DLD1 (cell line): ENCODE measurements around the gene DUOXA2.
"Not testable (repeated sequence)": the region's sequence is repeated elsewhere in the genome, so short reads cannot be mapped to it uniquely, and the experiment has no call there.

Experiments
- in situ Hi-C: cut with HindIII; loops from 2 replicates; pipeline ENCODE4 v1.10.0; 2017; ENCODE audit warnings: low sequenced_read_pairs

Gene DUOXA2

DNA sequence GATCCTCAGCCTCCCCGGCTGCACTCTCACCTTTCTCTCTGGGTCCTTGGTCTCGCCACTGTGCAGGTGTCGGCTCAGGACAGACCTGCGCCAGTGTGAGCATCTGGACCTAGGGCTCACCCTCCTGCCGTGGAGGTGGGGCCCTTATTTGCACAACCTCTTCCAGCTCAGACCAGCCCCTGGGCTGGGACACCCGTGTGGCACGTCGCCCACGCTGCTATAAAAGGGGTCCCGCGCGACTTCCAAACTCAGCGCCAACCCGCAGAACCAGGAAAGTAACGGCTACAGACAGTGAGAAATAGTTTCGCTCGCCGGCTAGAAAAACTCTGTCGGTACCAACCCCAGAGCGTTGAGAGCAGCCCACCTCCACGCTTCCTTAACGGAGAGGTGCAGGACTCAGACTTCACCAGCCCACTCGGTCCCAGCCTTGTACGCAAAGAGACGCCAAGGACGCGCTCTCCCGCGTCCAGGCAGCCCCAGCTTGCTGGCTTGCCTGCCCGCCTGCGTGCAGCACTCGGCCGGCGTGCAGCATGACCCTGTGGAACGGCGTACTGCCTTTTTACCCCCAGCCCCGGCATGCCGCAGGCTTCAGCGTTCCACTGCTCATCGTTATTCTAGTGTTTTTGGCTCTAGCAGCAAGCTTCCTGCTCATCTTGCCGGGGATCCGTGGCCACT lies at the start of gene DUOXA2, which contains the start of gene DUOX2:
Gene DUOXA2, plus strand, starts transcription at position 251 of the 675 bp plus-strand sequence. Its CDS starts 280 bp downstream, at position 531.
Gene DUOX2, minus strand, starts transcription at position 97 of the 675 bp plus-strand sequence. CDS start 761 bp downstream, outside the sequence.
- in situ Hi-C loops, result no loop called here

GRCh38 chr15:45064386-45064785 lies 49.7 kb upstream of the DUOXA2 start:
- in situ Hi-C loops, result no loop called here

DNA sequence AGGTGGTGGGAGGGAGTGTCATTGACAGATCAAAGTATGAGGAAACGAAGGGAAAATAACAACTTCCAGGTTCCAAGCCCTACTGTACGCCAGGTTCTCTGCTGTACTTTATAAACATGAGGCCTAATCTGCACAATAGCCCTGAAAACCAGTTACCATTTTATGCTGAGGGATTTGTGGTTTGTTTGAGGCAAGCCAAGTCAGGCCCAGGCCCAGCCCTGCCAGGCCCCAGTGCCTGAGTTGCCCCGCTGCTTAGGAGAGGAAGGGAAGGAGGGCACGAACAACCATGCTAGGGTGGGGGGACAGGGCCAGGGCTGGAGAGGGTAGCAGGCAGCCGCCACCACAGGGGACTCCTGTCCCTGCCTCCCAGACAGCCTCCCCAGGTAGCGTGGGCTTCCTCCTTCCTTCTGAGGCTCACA lies 44.2 kb upstream of the DUOXA2 start:
- in situ Hi-C loops, result not testable (repeated sequence)

DNA sequence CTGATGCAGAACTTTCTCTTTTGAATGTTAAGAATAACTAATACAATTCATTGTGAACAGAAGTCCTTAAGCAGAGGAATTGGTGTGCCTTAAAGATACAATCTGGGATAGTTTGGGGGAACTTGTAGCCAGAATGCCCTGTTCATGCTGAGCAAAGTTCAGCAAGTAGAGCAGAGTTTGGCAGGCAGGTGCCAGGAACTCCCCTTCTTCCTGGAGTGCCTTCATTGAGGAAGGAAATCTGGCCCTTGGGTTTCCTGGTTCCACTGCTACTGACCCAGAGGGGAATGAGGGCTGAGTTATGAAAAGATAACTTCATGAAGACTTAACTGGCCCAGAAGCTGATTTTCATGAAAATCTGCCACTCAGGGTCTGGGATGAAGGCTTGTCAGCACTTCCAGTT lies 40.5 kb upstream of the DUOXA2 start:
- in situ Hi-C loops, result not testable (repeated sequence)

DNA sequence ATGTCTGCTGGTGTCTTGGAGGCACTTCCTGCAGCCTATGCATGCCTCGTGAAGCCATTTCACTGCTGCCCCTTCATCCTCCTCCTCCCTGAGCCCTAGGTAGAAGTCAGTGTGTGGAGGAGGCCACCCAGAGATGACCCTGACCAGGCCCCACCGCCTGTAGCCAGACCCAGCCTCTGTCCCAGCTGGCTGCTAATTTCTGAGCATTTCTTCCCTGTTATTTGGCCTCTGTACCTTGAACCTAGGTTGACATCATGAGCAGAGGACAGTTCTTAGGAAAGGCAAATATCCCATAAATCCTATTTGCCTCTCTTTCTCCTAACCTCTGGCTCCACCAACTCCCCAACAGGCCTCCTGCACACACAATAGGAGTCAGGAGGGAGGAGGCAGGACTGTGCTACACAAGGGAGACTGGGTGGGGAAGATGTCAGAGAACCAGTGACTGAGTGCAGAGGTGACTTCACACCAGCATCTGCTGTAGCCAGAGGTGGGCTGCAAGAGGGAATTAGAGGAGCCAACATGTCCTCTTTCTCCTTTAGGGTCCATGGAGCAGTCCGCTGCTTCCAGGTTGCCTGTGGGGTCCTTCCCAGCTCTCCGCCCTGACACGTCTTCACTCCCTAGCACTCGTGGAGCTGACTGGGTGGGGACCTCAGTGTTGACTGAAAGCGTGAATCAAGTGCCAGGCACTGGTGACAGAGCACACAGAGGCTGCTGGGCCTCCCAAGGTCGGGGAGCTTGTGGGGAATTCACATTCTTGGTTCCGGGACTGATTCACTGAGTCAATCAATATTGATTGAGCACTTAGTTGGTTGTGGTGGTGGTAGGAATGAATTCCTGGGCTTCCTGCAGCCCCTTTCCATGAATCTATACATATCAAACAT lies 38.4 kb upstream of the DUOXA2 start:
- in situ Hi-C loops, result not testable (repeated sequence)

DNA sequence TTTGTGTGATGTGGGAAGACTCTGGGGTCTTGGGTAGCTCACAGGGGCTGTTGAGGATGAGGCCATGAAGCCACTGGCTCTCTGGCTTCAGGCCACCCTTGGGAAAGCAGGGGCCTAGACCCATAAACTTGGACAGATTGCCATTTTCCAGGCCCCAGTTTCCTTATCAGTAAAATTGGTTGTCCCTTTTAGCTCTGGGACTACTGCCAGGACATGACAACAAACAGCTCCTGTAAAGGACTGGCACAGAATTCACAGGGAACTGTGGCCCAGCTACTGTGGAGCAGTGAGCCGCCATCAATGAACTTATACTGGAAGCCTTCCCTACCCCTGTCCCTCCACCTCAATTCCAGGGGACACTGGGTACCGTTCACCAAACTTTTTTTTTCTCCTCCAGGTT lies 36.7 kb upstream of the DUOXA2 start:
- in situ Hi-C loops, result not testable (repeated sequence)

DNA sequence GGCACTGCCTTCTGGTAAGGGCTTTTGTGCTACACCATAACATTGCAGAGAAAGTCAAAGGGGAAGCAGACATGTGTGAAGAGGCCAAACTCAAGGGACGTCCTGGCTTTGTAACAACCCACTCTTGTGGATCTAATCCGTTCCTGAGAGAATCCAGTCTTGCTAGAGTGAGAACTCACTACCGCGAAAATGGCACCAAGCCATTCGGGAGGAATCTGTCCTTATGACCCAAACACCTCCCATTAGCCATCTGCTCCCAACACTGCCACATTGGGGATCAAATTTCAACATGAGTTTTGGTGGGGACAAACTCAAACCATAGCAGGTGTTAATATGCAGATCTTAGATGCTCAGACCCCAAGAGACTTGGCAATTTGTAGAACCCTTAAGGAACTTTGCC lies 34.9 kb upstream of the DUOXA2 start:
- in situ Hi-C loops, result not testable (repeated sequence)

DNA sequence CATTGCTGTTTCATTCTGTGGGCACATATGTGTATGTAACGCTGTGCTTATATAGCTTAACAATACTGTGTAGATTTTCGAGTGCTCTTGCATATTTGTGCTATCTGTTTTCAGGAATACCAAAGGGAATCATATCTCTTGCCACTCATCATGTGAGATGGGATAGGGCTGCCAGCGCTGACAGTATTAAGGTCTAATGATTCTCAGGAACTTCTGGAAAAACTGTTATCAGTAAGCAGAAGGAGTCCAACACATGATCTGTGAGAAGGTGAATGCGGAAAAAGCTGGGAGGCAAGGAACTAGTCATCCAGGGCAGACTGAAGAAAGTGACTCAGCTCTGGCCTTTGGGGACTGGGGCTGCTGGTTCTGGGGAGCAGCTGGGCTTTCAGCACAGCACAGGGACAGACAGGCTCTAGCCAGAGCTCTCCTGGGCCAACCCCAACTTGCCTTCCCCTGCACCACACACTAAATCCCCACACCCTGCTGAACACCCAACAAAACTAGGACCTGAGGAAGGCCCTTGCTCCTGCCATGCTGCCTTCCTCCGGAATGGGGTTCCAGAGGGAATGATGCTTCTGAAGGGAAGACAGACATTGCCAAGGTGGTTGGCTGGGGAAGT lies 34.4 kb upstream of the DUOXA2 start:
- in situ Hi-C loops, result not testable (repeated sequence)

DNA sequence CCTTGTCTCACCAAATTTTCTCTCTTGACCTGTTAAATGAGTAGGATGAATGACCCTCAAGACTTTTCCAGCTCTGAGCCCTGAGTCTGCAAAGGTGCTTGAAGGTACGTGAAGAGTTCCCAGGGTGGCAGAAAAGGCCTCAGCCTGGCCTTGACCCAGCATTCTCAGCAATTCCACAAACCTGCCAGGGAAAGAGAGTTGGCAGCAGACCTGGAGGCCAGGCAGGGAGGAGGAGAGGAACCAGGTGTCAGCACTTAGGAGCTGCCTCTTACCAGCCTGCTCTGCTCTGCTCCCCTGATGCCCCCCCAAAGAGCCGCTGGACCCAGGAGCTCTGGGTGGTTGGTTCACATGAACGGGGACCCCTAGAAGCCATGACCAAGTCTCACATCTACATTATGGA lies 33.5 kb upstream of the DUOXA2 start:
- in situ Hi-C loops, result not testable (repeated sequence)

- in situ Hi-C loops, result not testable (repeated sequence)
Observed at GRCh38 chr15:45082412-45082811, 31.7 kb upstream of the DUOXA2 start.

- in situ Hi-C loops, result no loop called here
Observed at GRCh38 chr15:45083223-45083622, 30.9 kb upstream of the DUOXA2 start.

DNA sequence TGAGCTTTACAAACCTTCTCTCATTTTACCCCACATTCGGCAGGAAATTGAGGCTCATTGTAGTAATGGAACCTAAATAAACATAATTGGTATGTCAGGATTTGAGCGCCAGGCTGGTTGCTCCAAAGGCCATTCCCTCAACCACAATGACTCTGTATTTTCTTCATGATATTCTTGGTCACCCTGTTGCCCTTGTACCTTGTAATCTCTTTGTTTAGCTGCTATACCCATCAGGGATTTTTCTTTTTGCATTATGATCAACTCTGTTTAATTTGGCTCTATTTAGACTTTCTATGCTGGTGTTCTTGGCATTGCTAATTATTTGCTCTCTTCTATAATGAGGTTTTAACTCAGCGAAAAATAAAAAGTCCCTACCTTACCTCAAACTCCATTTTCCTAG lies 30.0 kb upstream of the DUOXA2 start:
- in situ Hi-C loops, result no loop called here

- in situ Hi-C loops, result no loop called here
Observed at GRCh38 chr15:45087513-45087912, 26.6 kb upstream of the DUOXA2 start.

- in situ Hi-C loops, result no loop called here
Observed at GRCh38 chr15:45088801-45089711, 25.1 kb upstream of the DUOXA2 start.

GRCh38 chr15:45089712-45090373 lies 24.3 kb upstream of the DUOXA2 start:
- in situ Hi-C loops, result no loop called here

- in situ Hi-C loops, result no loop called here
Observed at GRCh38 chr15:45091161-45091560, 23.0 kb upstream of the DUOXA2 start.

DNA sequence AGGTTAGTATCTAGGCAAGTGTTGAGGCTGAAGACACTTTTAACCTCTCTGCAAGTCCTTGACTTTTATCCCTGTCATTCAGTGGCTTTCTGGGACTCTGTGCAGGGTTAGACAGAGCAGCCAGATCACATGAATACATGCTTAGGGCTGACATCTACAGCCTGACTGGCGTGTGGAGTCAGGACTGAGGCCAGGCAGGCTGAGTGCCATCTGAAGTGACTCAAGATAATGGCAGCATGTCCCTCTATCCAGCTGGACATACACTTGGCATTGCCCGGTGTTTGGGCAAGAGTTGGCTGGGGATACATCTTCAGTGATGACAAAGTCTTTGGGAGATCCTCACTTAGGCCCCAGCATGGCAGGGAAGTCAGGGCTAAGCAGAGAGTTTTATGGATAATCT lies 22.6 kb upstream of the DUOXA2 start:
- in situ Hi-C loops, result no loop called here

DNA sequence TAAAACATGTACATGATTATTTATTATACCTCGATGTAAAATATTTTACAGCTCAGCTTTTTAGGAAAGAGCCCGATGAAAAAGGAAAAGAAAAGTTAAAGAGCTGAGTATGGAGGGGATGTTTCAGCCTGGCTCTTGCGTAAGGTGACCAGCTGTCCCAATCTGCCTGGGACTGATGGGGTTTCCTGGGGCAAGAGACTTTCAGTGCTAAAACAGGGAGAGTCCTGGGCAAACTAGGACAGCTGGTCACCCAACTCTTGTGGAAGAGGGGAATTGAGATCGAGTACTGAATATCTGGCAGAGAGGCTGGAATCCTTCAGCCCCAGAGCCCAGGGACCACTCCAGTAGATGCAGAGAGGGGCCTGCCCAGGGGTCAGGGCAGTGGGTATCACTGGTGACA lies 21.1 kb upstream of the DUOXA2 start:
- in situ Hi-C loops, result no loop called here

GRCh38 chr15:45093622-45094357 lies 20.3 kb upstream of the DUOXA2 start:
- in situ Hi-C loops, result no loop called here
